Left lung (tissue), 10 donors: Measurements from ENCODE around the gene CALCOCO2. TPM values are rescaled to one million over a fixed set of nuclear protein-coding genes. Genes with fewer than 3 reads are reported as not detected.
A peak's percentile ranks its signal among the peaks of the same experiment; 100 is the strongest.

Experiments
- ATAC-seq: fragments of 200-7000 bp; cut with Tn5 transposase; one replicate; pipeline ENCODE4 v1.9.1; 2020; ENCODE audit warnings: moderate library complexity
- DNase-seq, 4 donors: peaks; one replicate each; pipeline ENCODE4 v3.0.0-alpha.2; 2013 to 2020
- H3K27ac ChIP-seq, 2 donors: fragments of 200-600 bp; sonication (generic) in 1 of 2; one replicate each; pipeline versions ENCODE4 v1.5.0 to v1.8.0; 2020 to 2021
- H3K27me3 ChIP-seq, 2 donors: fragments of 200-600 bp; sonication (generic) in 1 of 2; one replicate each; pipeline versions ENCODE4 v1.5.0 to v1.8.0; 2020 to 2021
- H3K36me3 ChIP-seq, 2 donors: fragments of 200-600 bp; sonication (generic) in 1 of 2; one replicate each; pipeline versions ENCODE4 v1.5.0 to v1.8.0; 2020 to 2021
- H3K4me1 ChIP-seq, 2 donors: fragments of 200-600 bp; one replicate each; pipeline ENCODE4 v1.8.0; 2021
- H3K4me3 ChIP-seq, 2 donors: fragments of 200-600 bp; sonication (generic) in 1 of 2; one replicate each; pipeline versions ENCODE4 v1.5.0 to v1.8.0; 2020 to 2021; ENCODE audit warnings: mild to moderate bottlenecking in 1 of 2
- H3K9me3 ChIP-seq, 2 donors: fragments of 200-600 bp; sonication (generic) in 1 of 2; one replicate each; pipeline versions ENCODE4 v1.5.0 to v1.8.0; 2020 to 2021
- CTCF ChIP-seq, 2 donors: fragments of 200-600 bp; sonication (generic) in 1 of 2; IDR thresholded peaks; one replicate each; pipeline versions ENCODE4 v1.5.0 to v1.8.0; 2021; ENCODE audit warnings: antibody characterized with exemption in 2 of 2
- intact Hi-C, 2 donors: fragments of 100-400 bp; cut with DNase I; formaldehyde crosslinking; loops; one replicate each; pipeline versions ENCODE4 v1.11.2 to v1.14.2; 2022
- polyA plus RNA-seq, 6 donors: library from polyadenylated mRNA; unstranded; fragments of 120-200 nt; gene quantifications; one replicate each; pipeline ENCODE4 v1.2.1, GENCODE V29; 2013; ENCODE audit not compliant: insufficient read length in 6 of 6
- total RNA-seq, 2 donors: library from RNA; stranded (reverse); fragmentation: NEBNext Ultra II Directional; extraction: Animal tissue kit (Norgen Biotek cat#: 25700); gene quantifications; one replicate each; pipeline ENCODE4 v1.2.1, GENCODE V29; 2021
- donor health status: DM: no; HTN: yes; CAD: no.
- donor health status: DM: no; HTN: no; CAD: no.

Gene CALCOCO2
- total and polyA plus RNA-seq, 8 donors = 105 to 132 (median 117) TPM

- Histone ChIP-seq H3K27ac (peak overlapping the region; percentile 92 to 93), H3K27me3 (no peaks in the 10 kb centered on the region), H3K36me3 (peaks cover 0 to 29% of the 10 kb centered on the region in 2 donors), H3K4me3 (peak overlapping the region; percentile 65 to 70), H3K9me3 (no peaks in the 10 kb centered on the region), H3K4me1 (peaks cover 16 to 50% of the 10 kb centered on the region in 2 donors)
- TF ChIP-seq CTCF (IDR thresholded peaks at IDR 0.05) = no peak
- peak; percentile 72 for ATAC-seq
- intact Hi-C loops = no loop called here
- peak; percentile 77 to 94 (median 91) for DNase-seq
Measured at GRCh38 chr17:48908853-48909394, 78.1 kb downstream of the CALCOCO2 start.

- H3K36me3 ChIP-seq = peaks cover 0 to 37% of the 10 kb centered on the region in 2 donors
- no peaks in the 10 kb centered on the region for H3K9me3 ChIP-seq
- H3K27me3 ChIP-seq = no peaks in the 10 kb centered on the region
- no peak for TF ChIP-seq CTCF (IDR thresholded peaks at IDR 0.05)
- H3K4me3 ChIP-seq = peak overlapping the region; percentile 65 to 70
- peaks cover 16 to 59% of the 10 kb centered on the region in 2 donors for H3K4me1 ChIP-seq
- DNase-seq (no peak), ATAC-seq (no peak)
- intact Hi-C loops = no loop called here
- peak overlapping the region in 1 of 2 donors; percentile 93 for H3K27ac ChIP-seq
Measured at GRCh38 chr17:48909783-48910182, 78.9 kb downstream of the CALCOCO2 start.

GRCh38 chr17:48910370-48910769, 79.5 kb downstream of the CALCOCO2 start:
- Histone ChIP-seq H3K27me3 (no peaks in the 10 kb centered on the region), H3K27ac (no peak overlapping the region), H3K4me1 (peaks cover 16 to 65% of the 10 kb centered on the region in 2 donors), H3K36me3 (peaks cover 0 to 42% of the 10 kb centered on the region in 2 donors), H3K9me3 (no peaks in the 10 kb centered on the region), H3K4me3 (peak overlapping the region in 1 of 2 donors; percentile 70)
- no peak for DNase-seq
- intact Hi-C loops = no loop called here
- ATAC-seq = no peak
- no peak for TF ChIP-seq CTCF (IDR thresholded peaks at IDR 0.05)

- ATAC-seq (no peak), DNase-seq (no peak)
- H3K9me3 ChIP-seq = no peaks in the 10 kb centered on the region
- H3K27ac ChIP-seq = no peak overlapping the region
- no peaks in the 10 kb centered on the region for H3K27me3 ChIP-seq
- H3K4me1 ChIP-seq = peaks cover 15 to 78% of the 10 kb centered on the region in 2 donors
- peaks cover 0 to 58% of the 10 kb centered on the region in 2 donors for H3K36me3 ChIP-seq
- no peak for TF ChIP-seq CTCF (IDR thresholded peaks at IDR 0.05)
- H3K4me3 ChIP-seq = no peak overlapping the region
- intact Hi-C loops = no loop called here
Measured at GRCh38 chr17:48912476-48912875, 81.6 kb downstream of the CALCOCO2 start.

Other genes starting within 250 kb of the CALCOCO2 start
- gene HOXB3, start 240.8 kb upstream of the CALCOCO2 start, total RNA-seq = 10 to 100 TPM; 10.4 to 15.0 TPM
- gene HOXB3, start 240.8 kb upstream of the CALCOCO2 start, polyA plus RNA-seq = 100 to 1,000 TPM in 2 of 6 donors, 10 to 100 TPM in 4; 74.9 to 114 (median 94.5) TPM
- 1 to 10 TPM; 3.3 to 4.2 TPM for gene HOXB5, start 237.3 kb upstream of the CALCOCO2 start, total RNA-seq
- 10 to 100 TPM; 26.3 to 37.5 (median 31.2) TPM for gene HOXB5, start 237.3 kb upstream of the CALCOCO2 start, polyA plus RNA-seq
- 1 to 10 TPM; 5.1 to 6.7 TPM for gene HOXB6, start 226.0 kb upstream of the CALCOCO2 start, total RNA-seq
- gene HOXB6, start 226.0 kb upstream of the CALCOCO2 start, polyA plus RNA-seq = 10 to 100 TPM; 10.8 to 17.1 (median 12.9) TPM
- gene HOXB7, start 220.0 kb upstream of the CALCOCO2 start, total RNA-seq = 1 to 10 TPM; 2.4 to 3.0 TPM
- 10 to 100 TPM in 1 of 6 donors, 1 to 10 TPM in 5; 6.1 to 10.5 (median 7.2) TPM for gene HOXB7, start 220.0 kb upstream of the CALCOCO2 start, polyA plus RNA-seq
- gene HOXB8, start 215.7 kb upstream of the CALCOCO2 start, total RNA-seq = under 1 TPM; 0.32 to 0.39 TPM
- gene HOXB8, start 215.7 kb upstream of the CALCOCO2 start, polyA plus RNA-seq = 1 to 10 TPM in 2 of 6 donors, under 1 TPM in 4; 0.34 to 1.6 (median 0.85) TPM
- gene HOXB9, start 204.7 kb upstream of the CALCOCO2 start, total RNA-seq = not detected
- gene HOXB9, start 204.7 kb upstream of the CALCOCO2 start, polyA plus RNA-seq = under 1 TPM; 0.09 to 0.61 (median 0.15) TPM
- gene PRAC1, start 108.5 kb upstream of the CALCOCO2 start, total RNA-seq = not detected
- not detected for gene PRAC1, start 108.5 kb upstream of the CALCOCO2 start, polyA plus RNA-seq
- gene PRAC2, start 107.8 kb upstream of the CALCOCO2 start, total RNA-seq = not detected
- gene PRAC2, start 107.8 kb upstream of the CALCOCO2 start, polyA plus RNA-seq = not detected
- gene HOXB13, start 102.3 kb upstream of the CALCOCO2 start, total RNA-seq = not detected
- gene HOXB13, start 102.3 kb upstream of the CALCOCO2 start, polyA plus RNA-seq = not detected
- gene TTLL6, start 13.8 kb upstream of the CALCOCO2 start, total RNA-seq = 1 to 10 TPM in 1 of 2 donors, under 1 TPM in 1; 0.35 to 1.3 TPM
- gene TTLL6, start 13.8 kb upstream of the CALCOCO2 start, polyA plus RNA-seq = 1 to 10 TPM in 4 of 6 donors, under 1 TPM in 2; 0.50 to 2.4 (median 1.7) TPM
- 10 to 100 TPM; 56.6 to 83.3 TPM for gene ATP5MC1, start 61.8 kb downstream of the CALCOCO2 start, total RNA-seq
- gene ATP5MC1, start 61.8 kb downstream of the CALCOCO2 start, polyA plus RNA-seq = 10 to 100 TPM; 79.1 to 97.1 (median 89.1) TPM
- 10 to 100 TPM; 65.8 to 70.3 TPM for gene UBE2Z, start 77.4 kb downstream of the CALCOCO2 start, total RNA-seq
- 100 to 1,000 TPM in 4 of 6 donors, 10 to 100 TPM in 2; 99.5 to 108 (median 102) TPM for gene UBE2Z, start 77.4 kb downstream of the CALCOCO2 start, polyA plus RNA-seq
- gene SNF8, start 113.8 kb downstream of the CALCOCO2 start, total RNA-seq = 100 to 1,000 TPM in 1 of 2 donors, 10 to 100 TPM in 1; 95.8 to 109 TPM
- gene SNF8, start 113.8 kb downstream of the CALCOCO2 start, polyA plus RNA-seq = 10 to 100 TPM; 80.7 to 95.3 (median 86.0) TPM
- not detected for gene GIP, start 137.6 kb downstream of the CALCOCO2 start, total RNA-seq
- under 1 TPM in 2 of 6 donors, not detected in 4; 0.31 to 0.57 TPM for gene GIP, start 137.6 kb downstream of the CALCOCO2 start, polyA plus RNA-seq
- under 1 TPM; 0.23 to 0.26 TPM for gene IGF2BP1, start 166.3 kb downstream of the CALCOCO2 start, total RNA-seq
- 10 to 100 TPM; 25.8 to 32.1 (median 29.5) TPM for gene IGF2BP1, start 166.3 kb downstream of the CALCOCO2 start, polyA plus RNA-seq